GM12891 (cell line): Measurements from ENCODE around the gene STIM1.

Experiments used
- POLR2A ChIP-seq: IDR thresholded peaks from 2 replicates; pipeline ENCODE4 v1.6.1; 2011; ENCODE audit warnings: low read depth, low read length, control low read depth
- POLR2AphosphoS5 ChIP-seq: IDR thresholded peaks from 2 replicates; pipeline ENCODE4 v1.6.1; 2011; ENCODE audit warnings: low read depth, low read length, control low read depth
- TAF1 ChIP-seq: IDR thresholded peaks from 2 replicates; pipeline ENCODE4 v1.6.1; 2011; ENCODE audit warnings: low read depth, low read length, control low read depth

DNA sequence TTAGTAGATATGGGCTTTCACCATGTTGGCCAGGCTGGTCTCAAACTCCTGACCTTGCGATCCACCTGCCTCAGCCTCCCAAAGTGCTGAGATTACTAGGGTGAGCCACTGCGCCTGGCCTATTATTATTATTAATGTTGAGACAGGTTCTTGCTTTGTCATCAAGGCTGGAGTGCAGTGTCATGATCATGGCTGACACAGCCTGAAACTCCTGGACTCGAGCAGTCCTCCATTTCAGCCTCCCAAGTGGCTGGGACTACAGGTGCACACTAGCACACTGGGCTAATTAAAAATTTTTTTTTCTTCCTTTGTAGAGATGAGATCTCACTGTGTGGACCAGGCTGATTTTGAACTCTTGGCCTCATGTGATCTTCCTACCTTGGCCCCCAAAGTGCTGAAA lies 102.0 kb downstream of the STIM1 start:
- TF ChIP-seq POLR2AphosphoS5 (no peak), POLR2A (no peak), TAF1 (no peak)
